Measurements from ENCODE around the gene CPSF3. TPM values are rescaled to one million over a fixed set of nuclear protein-coding genes. Genes with fewer than 3 reads are reported as not detected.

The CPSF3 gene
- total RNA-seq = 84.8 and 86.4 TPM in 2 replicates
- long read RNA-seq, transcript CPSF3-201 (18 exons, 2,345 nt) = major isoform, 529 of 671 reads
- long read RNA-seq, partial matches to known transcripts = 110 of 671 reads
- long read RNA-seq, other reads (novel, unspliced or antisense) = 31 of 671 reads

DNA sequence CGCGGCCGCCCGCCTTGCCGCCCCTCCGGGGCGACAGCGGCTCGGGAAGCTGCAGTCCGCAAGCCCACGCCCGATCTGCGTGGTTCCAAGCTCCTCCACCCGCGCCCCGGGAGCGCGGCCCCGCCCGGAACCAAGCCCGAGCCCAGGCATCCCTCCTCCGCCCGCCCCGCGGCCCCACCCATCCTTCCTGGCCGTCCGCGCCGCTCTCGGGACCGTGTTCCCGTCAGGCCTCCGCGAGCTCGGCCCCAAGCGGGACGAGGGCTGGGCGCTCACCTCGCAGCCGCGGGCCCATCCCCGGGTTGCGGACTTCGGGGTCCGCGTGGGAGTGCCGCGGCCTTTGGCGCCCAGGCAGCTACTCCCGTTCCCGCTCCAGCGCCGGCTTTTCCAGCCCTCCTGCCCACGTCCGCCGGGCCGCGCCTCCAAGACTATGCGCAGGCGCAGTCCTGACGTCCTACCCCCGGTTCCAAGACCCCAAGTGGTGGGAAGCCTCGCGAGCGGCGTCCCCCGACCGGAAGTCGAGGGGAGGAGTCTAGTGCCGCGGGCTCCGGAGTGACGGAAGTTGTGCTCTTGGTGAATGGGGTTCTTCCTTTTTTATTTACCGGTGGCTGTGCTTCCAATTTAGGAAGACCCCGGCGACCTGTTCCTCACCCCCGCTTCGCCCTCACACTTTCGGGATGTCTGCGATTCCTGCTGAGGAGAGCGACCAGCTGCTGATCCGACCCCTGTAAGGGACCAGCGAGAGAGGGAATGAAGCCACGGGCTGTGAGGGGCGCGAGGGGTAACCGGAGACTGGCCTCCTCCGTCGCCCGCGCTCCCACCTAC is at the start of gene CPSF3, which contains the start of gene ITGB1BP1:
TSS of gene CPSF3 (plus strand) at position 555 of the 822 bp plus-strand sequence. CDS start at position 675, 120 bp downstream.
TSS of gene ITGB1BP1 (minus strand) at position 429 of the 822 bp plus-strand sequence. CDS start 4,831 bp downstream, outside the sequence.
- Mint-ChIP-seq H3K27ac (ENCODE audit: unreplicated experiment) (peak within 1 kb of the TSS; percentile 95), H3K27me3 (ENCODE audit: low read depth) (no peaks in the 10 kb centered on the region), H3K9me3 (no peaks in the 10 kb centered on the region), H3K4me3 (peak within 1 kb of the TSS; percentile 93), H3K36me3 (ENCODE audit: low read depth) (no peaks in the 10 kb centered on the region), H3K4me1 (peaks cover 19% of the 10 kb centered on the region)
- peak; percentile 99 for DNase-seq (ENCODE audit: low read depth, low spot score)
- TF ChIP-seq, protein P1, sequence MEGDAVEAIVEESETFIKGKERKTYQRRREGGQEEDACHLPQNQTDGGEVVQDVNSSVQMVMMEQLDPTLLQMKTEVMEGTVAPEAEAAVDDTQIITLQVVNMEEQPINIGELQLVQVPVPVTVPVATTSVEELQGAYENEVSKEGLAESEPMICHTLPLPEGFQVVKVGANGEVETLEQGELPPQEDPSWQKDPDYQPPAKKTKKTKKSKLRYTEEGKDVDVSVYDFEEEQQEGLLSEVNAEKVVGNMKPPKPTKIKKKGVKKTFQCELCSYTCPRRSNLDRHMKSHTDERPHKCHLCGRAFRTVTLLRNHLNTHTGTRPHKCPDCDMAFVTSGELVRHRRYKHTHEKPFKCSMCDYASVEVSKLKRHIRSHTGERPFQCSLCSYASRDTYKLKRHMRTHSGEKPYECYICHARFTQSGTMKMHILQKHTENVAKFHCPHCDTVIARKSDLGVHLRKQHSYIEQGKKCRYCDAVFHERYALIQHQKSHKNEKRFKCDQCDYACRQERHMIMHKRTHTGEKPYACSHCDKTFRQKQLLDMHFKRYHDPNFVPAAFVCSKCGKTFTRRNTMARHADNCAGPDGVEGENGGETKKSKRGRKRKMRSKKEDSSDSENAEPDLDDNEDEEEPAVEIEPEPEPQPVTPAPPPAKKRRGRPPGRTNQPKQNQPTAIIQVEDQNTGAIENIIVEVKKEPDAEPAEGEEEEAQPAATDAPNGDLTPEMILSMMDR (conservative IDR thresholded peaks at IDR 0.05) = peak; percentile 19

- H3K27ac Mint-ChIP-seq (ENCODE audit: unreplicated experiment) = peak overlapping the region; percentile 84
- H3K27me3 Mint-ChIP-seq (ENCODE audit: low read depth) = peaks cover 77% of the 10 kb centered on the region
- H3K4me3 Mint-ChIP-seq = no peak overlapping the region
- peaks cover 30% of the 10 kb centered on the region for H3K36me3 Mint-ChIP-seq (ENCODE audit: low read depth)
- no peak for DNase-seq (ENCODE audit: low read depth, low spot score)
- H3K9me3 Mint-ChIP-seq = no peaks in the 10 kb centered on the region
- TF ChIP-seq, protein P1 (conservative IDR thresholded peaks at IDR 0.05) = no peak
- peaks cover 11% of the 10 kb centered on the region for H3K4me1 Mint-ChIP-seq
These were observed 49.3 kb upstream of the CPSF3 start for GRCh38 chr2:9374071-9374730.

- Mint-ChIP-seq H3K4me1 (peaks cover 11% of the 10 kb centered on the region), H3K27ac (ENCODE audit: unreplicated experiment) (no peak overlapping the region), H3K4me3 (no peak overlapping the region), H3K9me3 (no peaks in the 10 kb centered on the region), H3K27me3 (ENCODE audit: low read depth) (peaks cover 59% of the 10 kb centered on the region), H3K36me3 (ENCODE audit: low read depth) (peaks cover 25% of the 10 kb centered on the region)
- no peak for DNase-seq (ENCODE audit: low read depth, low spot score)
- TF ChIP-seq, protein P1 (conservative IDR thresholded peaks at IDR 0.05) = no peak
These were observed 47.5 kb upstream of the CPSF3 start for GRCh38 chr2:9375857-9376428.

GRCh38 chr2:9377461-9378097 is 45.9 kb upstream of the CPSF3 start:
- TF ChIP-seq, protein P1 (conservative IDR thresholded peaks at IDR 0.05) = no peak
- Mint-ChIP-seq H3K36me3 (ENCODE audit: low read depth) (peaks cover 25% of the 10 kb centered on the region), H3K9me3 (no peaks in the 10 kb centered on the region), H3K27me3 (ENCODE audit: low read depth) (peaks cover 43% of the 10 kb centered on the region), H3K4me3 (no peak overlapping the region), H3K27ac (ENCODE audit: unreplicated experiment) (no peak overlapping the region), H3K4me1 (peaks cover 11% of the 10 kb centered on the region)
- no peak for DNase-seq (ENCODE audit: low read depth, low spot score)
